Mononuclear cell (primary cell): ENCODE data around the gene CFI. TPM values are rescaled to one million over a fixed set of nuclear protein-coding genes. Genes with fewer than 3 reads are reported as not detected.

Experiments used
- H3K27me3 ChIP-seq: 2 replicates; pipeline ENCODE4 v1.6.0; 2011; ENCODE audit warnings: low read length, control low read depth; ENCODE audit not compliant: insufficient read depth
- H3K4me1 ChIP-seq: 2 replicates; pipeline ENCODE4 v1.5.1; 2011; ENCODE audit warnings: mild to moderate bottlenecking, low read length, control low read depth; ENCODE audit not compliant: insufficient read depth
- H3K4me3 ChIP-seq: 2 replicates; pipeline ENCODE4 v1.5.1; 2011; ENCODE audit warnings: mild to moderate bottlenecking, low read length, moderate library complexity
- H3K9me3 ChIP-seq: 2 replicates; pipeline ENCODE4 v1.5.1; 2011; ENCODE audit warnings: low read depth, mild to moderate bottlenecking, control low read depth, low read length
- total RNA-seq: library from RNA; depleted of rRNA; stranded (reverse); fragments of >200 nt; gene quantifications from one replicate; pipeline ENCODE4 v1.2.3, GENCODE V29; 2012

The CFI gene
- total RNA-seq, 1 donor = under 0.01 TPM

GRCh38 chr4:109754093-109754857 is 47.5 kb downstream of the CFI start:
- H3K4me3 ChIP-seq = no peak overlapping the region
- H3K4me1 ChIP-seq = no peaks in the 10 kb centered on the region
- no peaks in the 10 kb centered on the region for H3K27me3 ChIP-seq
- no peaks in the 10 kb centered on the region for H3K9me3 ChIP-seq

GRCh38 chr4:109752525-109752924 is 49.3 kb downstream of the CFI start:
- Histone ChIP-seq H3K4me1 (no peaks in the 10 kb centered on the region), H3K4me3 (no peak overlapping the region), H3K9me3 (no peaks in the 10 kb centered on the region), H3K27me3 (no peaks in the 10 kb centered on the region)

- H3K9me3 ChIP-seq = no peaks in the 10 kb centered on the region
- H3K4me1 ChIP-seq = no peaks in the 10 kb centered on the region
- no peaks in the 10 kb centered on the region for H3K27me3 ChIP-seq
- H3K4me3 ChIP-seq = no peak overlapping the region
These were observed 49.9 kb downstream of the CFI start for GRCh38 chr4:109751852-109752251.

- no peaks in the 10 kb centered on the region for H3K27me3 ChIP-seq
- no peaks in the 10 kb centered on the region for H3K9me3 ChIP-seq
- H3K4me1 ChIP-seq = no peaks in the 10 kb centered on the region
- no peak overlapping the region for H3K4me3 ChIP-seq
These were observed 51.1 kb downstream of the CFI start for GRCh38 chr4:109750652-109751244.

GRCh38 chr4:109749388-109750082 is 52.3 kb downstream of the CFI start:
- no peaks in the 10 kb centered on the region for H3K27me3 ChIP-seq
- H3K9me3 ChIP-seq = no peaks in the 10 kb centered on the region
- H3K4me1 ChIP-seq = no peaks in the 10 kb centered on the region
- H3K4me3 ChIP-seq = no peak overlapping the region

GRCh38 chr4:109748114-109748513 is 53.7 kb downstream of the CFI start:
- no peaks in the 10 kb centered on the region for H3K4me1 ChIP-seq
- H3K9me3 ChIP-seq = no peaks in the 10 kb centered on the region
- no peak overlapping the region for H3K4me3 ChIP-seq
- H3K27me3 ChIP-seq = peaks cover 3% of the 10 kb centered on the region

- H3K4me1 ChIP-seq = no peaks in the 10 kb centered on the region
- H3K4me3 ChIP-seq = no peak overlapping the region
- peaks cover 4% of the 10 kb centered on the region for H3K27me3 ChIP-seq
- no peaks in the 10 kb centered on the region for H3K9me3 ChIP-seq
These were observed 55.1 kb downstream of the CFI start for GRCh38 chr4:109746728-109747127.

- no peaks in the 10 kb centered on the region for H3K4me1 ChIP-seq
- peaks cover 4% of the 10 kb centered on the region for H3K27me3 ChIP-seq
- H3K9me3 ChIP-seq = no peaks in the 10 kb centered on the region
- no peak overlapping the region for H3K4me3 ChIP-seq
These were observed 56.0 kb downstream of the CFI start for GRCh38 chr4:109745830-109746229.

GRCh38 chr4:109739547-109739946 is 62.3 kb downstream of the CFI start:
- Histone ChIP-seq H3K4me1 (no peaks in the 10 kb centered on the region), H3K27me3 (peaks cover 8% of the 10 kb centered on the region), H3K4me3 (no peak overlapping the region), H3K9me3 (no peaks in the 10 kb centered on the region)

- no peaks in the 10 kb centered on the region for H3K9me3 ChIP-seq
- peaks cover 6% of the 10 kb centered on the region for H3K27me3 ChIP-seq
These were observed 63.5 kb downstream of the CFI start for GRCh38 chr4:109738104-109738872.

GRCh38 chr4:109735566-109736365 is 66.0 kb downstream of the CFI start:
- no peak overlapping the region for H3K4me3 ChIP-seq
- no peaks in the 10 kb centered on the region for H3K9me3 ChIP-seq
- H3K27me3 ChIP-seq = peaks cover 4% of the 10 kb centered on the region
- H3K4me1 ChIP-seq = no peaks in the 10 kb centered on the region

More at GRCh38 chr4:109738104-109738872, 63.5 kb downstream of the CFI start:
- H3K4me1 ChIP-seq = no peaks in the 10 kb centered on the region
- H3K4me3 ChIP-seq = no peak overlapping the region

GRCh38 chr4:109733728-109734127 is 68.1 kb downstream of the CFI start:
- peaks cover 7% of the 10 kb centered on the region for H3K4me1 ChIP-seq

GRCh38 chr4:109730619-109731545 is 70.9 kb downstream of the CFI start:
- Histone ChIP-seq H3K4me3 (peak overlapping the region; percentile 72), H3K27me3 (no peaks in the 10 kb centered on the region), H3K4me1 (peaks cover 7% of the 10 kb centered on the region)

More at GRCh38 chr4:109733728-109734127, 68.1 kb downstream of the CFI start:
- no peaks in the 10 kb centered on the region for H3K27me3 ChIP-seq
- H3K4me3 ChIP-seq = no peak overlapping the region
- no peaks in the 10 kb centered on the region for H3K9me3 ChIP-seq

More at GRCh38 chr4:109730619-109731545, 70.9 kb downstream of the CFI start:
- H3K9me3 ChIP-seq = no peaks in the 10 kb centered on the region
